ENCODE data around the gene POSTN.
"Not testable (repeated sequence)": the region's sequence is repeated elsewhere in the genome, so short reads cannot be mapped to it uniquely, and the experiment has no call there.

Gene POSTN

DNA sequence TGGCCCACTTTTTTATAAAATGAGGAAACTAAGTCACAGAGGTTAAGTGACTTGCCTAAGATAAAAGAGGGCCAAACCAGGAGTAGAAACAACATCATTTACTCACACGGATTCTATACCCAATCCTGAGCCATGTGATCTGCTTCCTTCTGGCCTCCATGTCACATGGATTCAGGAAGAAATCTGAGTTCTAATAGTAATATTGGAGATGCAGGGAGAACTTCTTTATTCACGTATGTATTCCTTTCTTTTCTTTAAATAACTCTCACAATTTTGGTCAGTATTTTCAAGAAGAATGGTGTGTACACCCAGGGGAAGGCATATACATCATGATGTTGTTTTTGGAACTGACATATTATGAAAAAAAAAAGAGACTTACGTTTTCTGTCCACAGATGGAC, 1.8 kb downstream of the POSTN start:
- no peak for DNase-seq

DNA sequence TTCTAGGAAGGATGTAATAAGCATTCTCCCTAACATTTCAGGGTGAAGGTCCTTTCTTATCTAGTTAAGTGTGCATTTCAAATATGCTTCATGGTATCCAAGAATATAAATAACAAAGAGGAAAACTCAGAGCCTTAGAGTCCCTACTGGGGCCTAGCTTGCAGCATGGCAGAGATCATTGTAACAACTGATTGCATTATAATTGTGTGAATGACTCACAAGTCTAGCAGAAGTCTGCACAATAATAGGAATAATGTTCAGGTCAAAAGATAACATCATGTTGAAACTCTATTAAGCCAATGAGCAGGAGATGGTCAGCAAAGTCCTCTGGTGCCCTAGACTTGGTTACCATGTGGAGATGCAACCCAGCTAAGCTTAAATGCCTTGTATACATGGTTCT, 3.4 kb downstream of the POSTN start:
- no peak for DNase-seq

DNA sequence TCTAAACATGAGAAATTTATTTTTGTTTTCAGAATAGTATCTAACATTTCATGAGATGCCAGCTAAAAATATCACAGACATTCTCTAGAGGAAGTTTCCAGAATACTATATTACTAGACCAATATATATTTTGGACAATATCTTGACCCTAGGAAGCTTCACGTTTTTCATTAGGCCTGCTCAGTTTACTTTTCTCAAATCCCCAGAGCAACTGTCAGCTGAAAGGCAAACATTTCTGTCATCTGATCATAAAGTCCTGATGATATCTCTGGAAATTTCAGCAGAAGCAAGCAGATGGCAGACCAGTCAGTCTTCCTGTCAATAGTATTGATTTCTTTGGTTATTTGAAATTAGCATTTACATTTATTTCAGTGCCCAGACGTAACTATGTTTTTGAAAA, 4.0 kb downstream of the POSTN start:
- no peak for DNase-seq

DNA sequence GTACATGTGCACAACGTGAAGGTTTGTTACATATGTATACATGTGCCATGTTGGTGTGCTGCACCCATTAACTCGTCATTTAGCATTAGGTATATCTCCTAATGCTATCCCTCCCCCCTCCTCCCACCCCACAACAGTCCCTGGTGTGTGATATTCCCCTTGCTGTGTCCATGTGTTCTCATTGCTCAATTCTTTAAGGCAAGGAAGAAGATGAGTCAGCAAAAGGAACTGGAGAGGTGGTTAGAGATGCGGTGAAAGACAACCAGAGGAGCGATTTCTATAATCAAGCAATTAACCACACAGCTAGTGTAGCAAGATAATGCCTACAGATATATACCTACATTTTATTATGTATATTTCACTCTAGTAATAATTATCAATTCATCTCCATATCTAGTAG, 9.2 kb downstream of the POSTN start:
- DNase-seq = not testable (repeated sequence)

DNA sequence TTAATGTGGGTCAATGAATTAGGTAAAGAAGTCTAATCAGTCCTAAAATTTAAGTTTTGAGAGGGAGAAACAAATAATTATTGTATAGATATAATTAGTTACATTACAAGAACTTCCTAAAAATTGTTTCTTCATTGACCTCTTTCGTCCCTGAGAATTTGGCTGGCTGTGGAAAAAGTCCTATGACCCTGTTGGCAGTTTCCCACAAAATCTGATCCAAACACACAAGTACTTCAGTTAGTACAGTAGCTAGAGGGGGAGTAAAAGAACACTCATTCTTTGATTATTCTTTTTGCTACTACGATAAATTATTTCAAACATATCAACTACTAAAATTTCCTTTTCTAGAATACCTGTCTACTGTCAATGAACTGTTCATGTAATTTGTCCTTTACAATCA, 11.3 kb downstream of the POSTN start:
- DNase-seq = no peak

DNA sequence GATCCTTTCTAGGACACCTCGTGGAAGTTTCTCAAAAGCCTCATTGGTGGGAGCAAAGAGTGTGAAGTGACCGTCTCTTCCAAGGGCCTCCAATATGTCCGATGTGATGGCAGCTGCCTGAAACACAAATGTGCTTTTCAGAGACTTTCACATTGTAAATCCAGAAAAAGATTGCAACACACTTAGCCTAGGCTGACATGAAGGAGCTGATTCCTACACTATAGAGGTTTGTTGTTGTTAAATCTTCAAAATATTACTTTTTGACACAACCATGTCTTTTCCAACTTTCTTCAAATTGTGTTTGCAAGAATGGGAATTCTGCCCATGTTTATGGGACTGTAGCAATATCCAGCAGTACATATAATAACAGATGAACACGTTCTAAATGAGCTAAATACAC, 12.4 kb downstream of the POSTN start:
- no peak for DNase-seq

DNA sequence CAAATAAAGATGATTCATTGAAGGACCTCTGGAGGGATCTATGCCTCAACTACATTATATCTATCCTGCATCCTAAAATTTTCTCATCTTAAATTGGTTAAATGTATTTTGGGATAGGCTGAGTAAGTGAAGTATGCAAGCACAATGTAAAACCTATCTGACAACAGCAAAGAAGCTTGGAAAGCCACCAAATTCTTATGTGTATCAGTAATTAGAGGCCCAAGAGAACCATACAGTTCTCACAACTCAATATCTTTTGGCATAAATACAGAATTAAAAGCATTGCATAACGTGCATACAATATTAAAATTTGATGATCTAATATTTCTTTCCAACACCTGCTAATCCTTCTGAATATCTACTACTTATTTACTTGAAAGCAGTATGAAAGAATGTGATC, 13.0 kb downstream of the POSTN start:
- no peak for DNase-seq

DNA sequence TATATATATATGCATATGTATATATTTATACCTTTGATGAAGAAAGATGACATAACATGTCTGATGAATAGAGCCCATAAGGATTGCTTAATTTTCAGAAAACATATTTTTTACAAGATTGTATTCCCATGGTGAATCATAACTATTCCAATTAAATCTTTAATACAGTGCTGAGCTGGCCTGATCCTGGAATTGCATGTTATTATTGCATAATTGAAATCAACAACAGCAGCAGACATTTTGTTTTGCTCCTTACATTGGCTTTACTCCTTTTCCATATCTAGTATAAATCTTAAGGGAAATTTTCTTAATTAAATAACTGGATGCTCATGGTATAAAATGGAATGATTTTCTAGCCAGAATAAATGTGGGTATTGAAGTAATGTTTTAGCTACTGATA, 22.0 kb downstream of the POSTN start:
- DNase-seq = no peak

DNA sequence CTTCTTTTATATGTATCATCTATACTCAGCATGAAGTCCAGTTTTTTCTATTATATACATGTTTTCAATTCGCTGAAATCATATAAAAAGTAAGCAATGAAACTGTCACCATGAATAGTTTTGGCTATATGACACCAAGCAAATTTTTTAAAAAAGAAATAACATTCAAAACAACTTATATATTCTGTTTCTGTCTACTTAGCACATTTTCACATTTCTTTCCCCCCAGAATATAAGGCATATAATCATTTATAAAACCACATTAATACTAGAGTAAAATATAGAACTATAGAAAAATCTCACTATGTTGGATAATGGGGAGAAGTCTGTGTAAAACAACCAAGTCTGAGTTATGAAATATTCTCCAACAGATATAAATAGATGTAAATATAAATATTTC, 33.1 kb downstream of the POSTN start:
- DNase-seq = no peak

DNA sequence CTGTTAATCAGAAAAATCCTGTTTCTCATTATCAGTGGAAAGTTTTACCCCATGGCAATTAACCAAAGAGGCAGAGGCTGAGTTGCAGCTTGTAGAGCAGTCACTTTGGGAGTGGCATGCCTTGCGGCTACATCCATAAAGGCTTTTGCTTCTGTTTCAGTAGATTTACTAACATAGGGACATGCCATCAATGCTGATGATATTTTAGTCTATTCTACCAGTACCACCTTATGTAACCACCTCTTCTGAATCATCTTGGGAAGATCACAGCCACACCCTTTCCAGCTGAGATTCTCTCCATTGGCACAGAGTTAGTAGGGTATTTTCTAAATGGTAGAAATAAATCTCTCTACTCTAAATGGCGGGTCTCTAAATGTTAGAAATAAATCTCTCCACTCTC, 37.5 kb downstream of the POSTN start:
- DNase-seq = no peak

DNA sequence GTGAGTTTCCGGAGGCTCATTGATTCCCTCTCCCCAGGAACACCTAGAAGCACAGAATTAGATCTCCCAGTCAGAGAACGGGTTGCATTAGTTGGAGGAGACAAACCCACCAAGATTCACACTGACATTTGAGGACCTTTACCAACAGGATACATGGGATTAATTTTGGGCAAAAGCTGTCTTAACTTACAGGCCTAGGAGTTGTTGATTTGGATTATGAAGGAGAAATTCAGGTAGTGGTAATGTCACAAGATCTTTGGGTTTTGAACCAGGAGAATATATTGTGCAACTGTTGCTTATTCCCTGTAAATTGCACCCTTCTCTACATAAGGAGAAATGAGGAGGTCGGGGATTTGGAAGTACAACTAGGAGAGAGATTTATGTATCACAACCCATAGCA, 38.0 kb downstream of the POSTN start:
- DNase-seq = no peak

DNA sequence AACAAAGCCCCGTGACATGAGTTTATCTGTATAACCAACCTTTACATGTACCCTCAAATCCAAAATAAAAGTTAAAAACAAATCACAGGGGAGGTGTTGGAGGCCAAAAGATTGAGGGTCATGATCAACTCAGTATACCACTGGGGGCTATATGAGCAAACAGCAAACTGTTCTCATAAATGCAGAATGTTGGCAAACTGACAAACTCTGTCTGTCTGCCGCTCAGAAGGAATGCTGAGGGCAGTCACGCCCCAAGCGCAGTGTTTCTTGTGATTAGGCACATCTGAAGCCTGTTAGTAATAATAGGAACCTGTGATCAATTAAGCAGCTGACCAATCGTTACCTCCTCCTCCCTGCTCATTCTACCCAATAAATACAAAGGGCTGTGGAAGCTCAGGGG, 39.8 kb downstream of the POSTN start:
- DNase-seq = not testable (repeated sequence)

DNA sequence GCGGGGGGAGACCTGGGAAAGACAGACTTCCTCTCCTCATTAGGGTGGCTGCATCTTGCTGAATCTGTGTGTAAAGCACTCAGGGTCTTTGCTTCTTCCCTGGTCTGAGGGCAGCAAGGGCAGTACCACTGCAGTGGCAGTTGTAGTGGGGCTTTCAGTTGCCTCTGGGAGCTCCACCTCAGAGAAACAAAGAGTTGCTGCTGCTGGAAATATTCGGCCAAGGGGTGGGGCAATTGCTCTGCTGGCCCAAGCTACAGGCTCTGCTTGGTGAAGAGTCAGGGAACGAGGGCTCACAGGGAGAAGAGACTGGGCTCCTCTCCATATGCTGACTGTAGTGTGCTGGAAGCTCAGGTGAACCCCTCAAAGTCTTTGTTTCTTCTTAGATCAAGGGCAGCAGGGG, 52.5 kb downstream of the POSTN start:
- DNase-seq = no peak

DNA sequence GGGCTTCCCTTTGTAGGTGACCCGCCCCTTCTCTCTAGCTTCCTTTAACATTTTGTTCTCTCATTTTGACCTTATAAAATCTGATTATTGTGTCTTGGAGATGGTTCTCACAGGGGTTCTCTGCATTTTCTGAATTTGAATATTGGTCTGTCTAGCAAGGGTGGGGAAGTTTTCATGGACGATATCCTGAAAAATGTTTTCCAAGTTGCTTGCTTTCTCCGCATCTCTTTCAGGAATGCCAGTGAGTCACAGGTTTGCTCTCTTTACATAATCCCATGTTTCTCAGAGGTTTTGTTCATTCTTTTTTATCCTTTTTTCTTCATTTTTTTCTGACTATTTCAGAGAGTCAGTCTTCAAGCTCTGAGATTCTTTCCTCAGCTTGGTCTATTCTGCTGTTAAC, 53.6 kb downstream of the POSTN start:
- no peak for DNase-seq

DNA sequence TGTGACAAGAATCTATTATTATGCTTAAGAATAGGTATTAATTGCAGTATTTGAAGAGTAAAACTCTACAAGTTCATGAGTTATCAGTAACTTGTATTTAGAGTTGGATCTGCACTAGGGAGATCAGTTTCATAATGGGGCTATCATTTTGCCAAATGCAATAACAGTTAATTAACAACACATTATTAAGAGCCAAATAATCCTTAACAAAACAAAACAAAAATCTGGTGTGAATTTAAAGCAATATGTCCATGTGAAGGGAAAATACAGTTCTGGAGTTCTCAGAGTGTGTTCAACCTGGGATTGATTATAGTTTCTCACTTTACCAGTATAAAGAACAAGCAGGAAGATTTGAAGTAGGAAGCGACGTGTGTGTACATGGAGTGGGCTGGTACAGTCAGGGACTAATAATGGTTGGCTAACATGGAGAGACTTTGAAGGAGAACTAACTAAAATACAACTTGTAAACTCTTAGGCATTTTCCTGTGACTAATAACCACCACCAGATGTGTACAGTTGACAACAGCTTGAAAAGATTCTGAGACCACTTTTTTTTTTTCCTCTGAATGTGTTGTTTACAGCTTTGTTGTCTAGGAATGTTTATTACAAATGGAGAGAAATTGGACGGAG, 58.5 kb downstream of the POSTN start:
- DNase-seq = no peak

DNA sequence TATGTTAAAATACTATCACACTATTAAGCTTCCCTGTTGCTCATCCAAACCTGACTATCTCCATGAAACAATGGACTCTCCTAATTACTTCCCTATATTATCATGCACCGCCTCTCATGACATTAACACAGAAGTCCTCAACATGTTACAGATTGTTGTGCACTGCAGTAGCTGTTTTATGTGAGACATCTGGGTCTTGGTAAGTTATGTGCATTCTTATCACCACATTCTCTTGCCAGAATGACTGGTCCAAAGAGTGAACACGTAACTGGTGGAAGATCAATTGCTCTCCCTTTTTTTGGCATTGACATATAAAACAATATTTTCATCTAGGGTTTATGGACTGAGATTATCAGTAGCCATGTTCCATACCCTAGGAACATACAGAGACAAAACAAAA, 59.4 kb downstream of the POSTN start:
- DNase-seq = no peak

DNA sequence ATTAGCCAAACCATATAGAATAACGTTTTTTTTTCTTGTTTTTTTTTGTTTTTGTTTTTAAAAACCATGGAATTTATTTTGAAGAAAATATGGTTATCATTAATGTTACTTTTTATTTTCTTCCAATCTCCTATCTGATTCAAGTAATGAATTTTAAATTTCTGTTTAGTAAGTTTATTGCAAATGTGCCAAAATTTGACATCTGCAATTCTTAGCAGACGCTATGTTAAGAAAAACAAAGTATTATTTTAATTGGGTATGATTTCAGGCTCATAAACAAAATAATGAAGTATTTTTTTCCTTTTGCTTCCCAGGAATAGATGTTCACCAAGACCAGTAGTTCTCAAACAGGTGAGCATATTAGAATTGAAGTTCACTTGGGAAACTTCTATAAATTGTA, 63.1 kb downstream of the POSTN start:
- no peak for DNase-seq

DNA sequence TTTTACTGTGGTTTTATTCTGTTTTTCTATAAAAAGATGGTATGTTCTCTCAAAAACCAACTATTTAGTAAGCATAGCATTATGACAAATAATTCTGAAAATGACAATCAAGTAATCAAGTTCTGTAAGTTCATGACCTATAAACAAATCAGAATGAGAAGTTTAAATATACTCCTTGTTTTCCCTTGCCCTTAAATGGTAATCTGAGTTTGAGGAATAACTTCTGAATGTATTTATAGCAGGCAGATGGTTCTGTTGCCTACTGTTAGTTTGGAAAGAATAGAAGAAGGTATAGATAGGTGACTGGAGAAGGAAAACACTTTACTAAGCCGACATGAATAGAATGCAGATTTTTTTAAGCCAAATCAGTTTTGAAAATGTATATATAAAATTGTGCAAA, 63.9 kb downstream of the POSTN start:
- DNase-seq = no peak

DNA sequence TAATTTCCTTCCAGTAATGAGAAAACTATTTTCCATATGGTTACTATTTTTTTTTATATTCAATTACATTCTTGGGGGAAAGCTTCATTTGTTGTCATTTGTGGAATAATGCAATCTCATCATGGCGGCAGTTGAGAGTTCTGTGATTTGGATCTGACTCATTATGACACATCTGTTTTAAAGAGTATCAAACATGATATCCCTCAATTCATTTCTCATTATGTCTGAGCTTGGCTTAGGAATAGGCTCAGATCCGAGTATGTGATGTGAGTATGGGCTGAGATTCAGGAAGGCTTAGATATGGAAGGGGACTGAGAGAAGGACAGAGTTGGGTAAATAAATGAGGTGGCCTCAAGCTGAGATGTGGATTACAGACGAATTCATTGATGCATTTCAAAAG, 64.4 kb downstream of the POSTN start:
- no peak for DNase-seq

DNA sequence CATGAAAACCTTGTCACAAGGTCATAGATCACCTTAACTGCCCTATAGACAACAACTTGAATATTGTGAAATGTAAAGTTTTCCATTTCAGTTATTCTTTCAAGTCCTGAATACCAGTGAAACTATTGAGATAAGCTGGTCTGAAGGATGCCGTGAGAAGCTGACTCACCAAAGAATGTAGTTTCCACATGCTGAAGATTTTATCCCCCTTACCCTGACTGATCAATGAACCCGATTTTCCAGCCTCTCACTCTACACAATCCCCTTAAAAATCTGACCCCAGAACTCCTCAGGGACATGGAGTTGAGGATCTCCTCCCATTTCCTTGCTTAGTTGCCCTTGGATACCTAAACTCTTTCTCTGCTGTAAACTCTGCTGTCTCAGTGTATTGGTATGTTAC, 67.5 kb downstream of the POSTN start:
- DNase-seq = no peak

DNA sequence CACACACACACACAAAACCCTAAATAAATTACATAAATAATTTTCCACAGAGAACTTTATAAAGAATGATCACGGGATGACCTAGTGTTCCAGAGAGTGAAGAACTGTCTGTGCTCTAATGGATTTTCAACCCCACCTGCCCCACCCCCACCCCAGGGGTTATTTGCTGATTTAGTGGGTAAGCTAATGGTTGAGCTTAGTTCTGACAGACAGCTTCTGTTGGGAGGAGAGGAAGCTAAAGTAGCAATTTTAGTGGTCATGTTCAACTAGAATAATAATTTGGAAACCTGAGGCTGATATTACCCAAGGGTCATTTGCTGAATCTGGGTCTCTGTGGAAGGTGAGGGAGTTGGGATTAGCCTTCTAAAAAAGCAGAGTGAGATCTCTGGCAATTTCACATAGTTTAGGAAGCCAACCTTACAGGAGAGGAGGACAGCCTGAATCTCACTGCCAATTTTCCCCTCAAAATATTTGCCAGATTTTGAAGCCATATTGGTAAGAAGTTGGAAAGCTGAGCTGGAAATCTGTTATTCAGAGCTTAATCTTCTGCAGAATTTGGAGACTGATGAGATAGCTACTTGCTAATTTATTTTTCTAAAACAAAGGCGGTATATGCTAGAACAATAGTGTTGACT, 68.7 kb downstream of the POSTN start:
- DNase-seq = no peak

DNA sequence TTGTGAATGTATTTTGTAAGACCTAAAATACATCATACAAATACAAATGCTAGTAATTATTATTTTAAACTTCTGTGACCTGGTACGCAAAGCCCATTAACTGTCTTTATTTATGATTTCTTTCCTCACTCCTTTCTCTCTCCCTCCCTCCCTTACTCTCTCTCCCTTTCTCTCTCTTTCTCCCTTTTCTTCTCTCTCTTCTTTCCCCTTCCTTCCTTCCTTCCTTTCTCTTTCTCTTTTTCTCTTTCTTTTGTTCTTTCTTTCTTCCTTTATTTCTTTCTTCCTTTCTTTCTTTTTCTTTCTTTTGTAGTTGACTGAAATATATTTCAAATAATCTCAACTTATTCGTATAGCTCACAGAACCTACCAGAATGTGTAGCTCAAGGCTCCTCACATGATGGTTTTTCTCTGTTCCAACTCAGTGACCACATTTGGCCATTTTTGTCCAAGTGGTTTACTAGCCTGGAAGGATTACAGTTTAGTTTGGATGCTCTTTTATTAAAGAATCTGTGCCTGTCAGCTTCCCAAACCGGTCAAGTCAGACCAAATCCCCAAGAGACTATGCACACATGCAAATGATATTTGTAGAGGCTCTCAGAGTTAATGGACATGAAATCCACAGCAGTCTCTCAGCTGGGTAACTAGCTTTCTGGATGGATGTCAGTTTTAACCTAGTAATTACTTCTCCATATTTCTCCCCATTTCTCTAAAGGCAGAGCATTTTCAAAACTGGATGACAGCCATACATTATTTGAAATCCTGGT, 71.7 kb downstream of the POSTN start:
- no peak for DNase-seq

DNA sequence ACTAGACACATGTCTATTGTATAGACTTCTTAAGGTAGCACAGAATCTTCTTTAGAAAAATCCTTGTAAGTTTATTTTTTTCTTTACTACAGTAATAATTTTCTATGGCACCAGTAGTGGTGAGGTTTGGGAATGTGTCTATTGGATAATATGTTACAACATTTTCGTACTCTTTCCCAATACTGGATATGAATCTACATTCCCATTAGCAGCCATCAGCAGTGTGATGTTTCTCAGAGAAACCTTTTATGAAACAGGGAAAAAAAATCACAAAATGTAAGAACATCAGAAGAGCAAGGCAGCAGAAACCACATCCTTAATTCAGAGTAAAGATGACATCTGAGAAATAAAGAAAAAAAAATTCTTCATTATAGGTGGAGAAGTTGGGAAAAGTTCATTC, 83.3 kb downstream of the POSTN start:
- no peak for DNase-seq

Data from NCI-H1105 (cell line).